HepG2 (cell line): ENCODE data around the gene GTF2A1. TPM values are rescaled to one million over a fixed set of nuclear protein-coding genes. Genes with fewer than 3 reads are reported as not detected.

Source experiments
- CBFB ChIP-seq: sonication (generic); formaldehyde crosslinking; IDR thresholded peaks from 2 replicates; pipeline ENCODE4 v1.4.0; 2020; ENCODE audit warnings: missing genetic modification reagents
- EEA1 ChIP-seq: sonication (generic); formaldehyde crosslinking; IDR thresholded peaks from 2 replicates; pipeline ENCODE4 v1.5.1; 2020; ENCODE audit warnings: mild to moderate bottlenecking, missing genetic modification reagents, borderline replicate concordance
- ELF1 ChIP-seq: sonication (generic); formaldehyde crosslinking; IDR thresholded peaks from 2 replicates; pipeline ENCODE4 v1.4.0; 2020; ENCODE audit warnings: missing genetic modification reagents
- FOXO1 ChIP-seq: sonication (generic); formaldehyde crosslinking; IDR thresholded peaks from 2 replicates; pipeline ENCODE4 v1.4.0; 2020; ENCODE audit warnings: missing genetic modification reagents
- HNRNPK ChIP-seq: fragments of 200-400 bp; formaldehyde crosslinking; IDR thresholded peaks from 2 replicates; pipeline ENCODE4 v1.6.1; 2018; ENCODE audit warnings: low read length, low read depth, moderate library complexity, mild to moderate bottlenecking; ENCODE audit not compliant: poor library complexity, severe bottlenecking
- MIER3 ChIP-seq: IDR thresholded peaks from 2 replicates; pipeline ENCODE4 v1.6.1; 2016; ENCODE audit warnings: missing compliant biosample characterization, borderline replicate concordance
- NFE2 ChIP-seq: sonication (generic); formaldehyde crosslinking; IDR thresholded peaks from 2 replicates; pipeline ENCODE4 v1.4.0; 2020; ENCODE audit warnings: missing genetic modification reagents
- PHF21A ChIP-seq: sonication (generic); formaldehyde crosslinking; IDR thresholded peaks from 2 replicates; pipeline ENCODE4 v1.5.0; 2020; ENCODE audit warnings: mild to moderate bottlenecking, missing genetic modification reagents
- POLR2G ChIP-seq: fragments of 200-400 bp; formaldehyde crosslinking; IDR thresholded peaks from 2 replicates; pipeline ENCODE4 v1.6.1; 2018; ENCODE audit warnings: mild to moderate bottlenecking, low read depth, low read length, moderate library complexity
- RBM39 ChIP-seq: fragments of 200-400 bp; formaldehyde crosslinking; IDR thresholded peaks from one replicate; pipeline ENCODE4 v1.6.1; 2018; ENCODE audit warnings: antibody characterized with exemption, mild to moderate bottlenecking, low read depth, low read length; ENCODE audit not compliant: poor library complexity, severe bottlenecking
- RFX1 ChIP-seq: fragments of 450-650 bp; IDR thresholded peaks from 2 replicates; pipeline ENCODE4 v1.6.1; 2017
- SMAD1 ChIP-seq: sonication (generic); formaldehyde crosslinking; IDR thresholded peaks from 2 replicates; pipeline ENCODE4 v1.4.0; 2020; ENCODE audit warnings: missing genetic modification reagents, low read depth, mild to moderate bottlenecking, borderline replicate concordance
- TEAD3 ChIP-seq: optimal IDR thresholded peaks from 2 replicates; pipeline ENCODE3; 2016; ENCODE audit warnings: borderline replicate concordance
- ZKSCAN8 ChIP-seq: IDR thresholded peaks from 2 replicates; pipeline ENCODE4 v1.6.1; 2016; ENCODE audit warnings: borderline replicate concordance, missing genetic modification reagents, missing compliant biosample characterization
- ZNF24 ChIP-seq: fragments of 450-650 bp; IDR thresholded peaks from 2 replicates; pipeline ENCODE4 v1.6.1; 2017; ENCODE audit warnings: antibody characterized with exemption, mild to moderate bottlenecking
- ZNF572 ChIP-seq: sonication (generic); formaldehyde crosslinking; IDR thresholded peaks from 2 replicates; pipeline ENCODE4 v1.5.1; 2020; ENCODE audit warnings: mild to moderate bottlenecking, missing genetic modification reagents
- ZNF605 ChIP-seq: sonication (generic); formaldehyde crosslinking; IDR thresholded peaks from 2 replicates; pipeline ENCODE4 v1.8.0; 2022; ENCODE audit warnings: mild to moderate bottlenecking, missing genetic modification reagents
- ZNF703 ChIP-seq: sonication (generic); formaldehyde crosslinking; IDR thresholded peaks from 2 replicates; pipeline ENCODE4 v1.5.1; 2020; ENCODE audit warnings: missing genetic modification reagents, mild to moderate bottlenecking, moderate library complexity, borderline replicate concordance
- polyA plus RNA-seq, 8 experiments: library from polyadenylated mRNA; depleted of rRNA in 3 of 8; stranded (reverse) in 7 of 8; unstranded in 1 of 8; fragments of >200 nt; fragmentation: Illumina TruSeq in 4 of 8; extraction: Trizol in 4 of 8; gene quantifications; 2 replicates each; pipeline versions ENCODE4 v1.2.1 to v1.2.3, GENCODE V29; 2011 to 2016; ENCODE audit warnings: low read depth in 4 of 8, missing spikeins in 1 of 8, mixed read lengths in 1 of 8; ENCODE audit not compliant: insufficient read depth in 1 of 8
- total RNA-seq, 5 experiments: library from RNA; depleted of rRNA; stranded (reverse); fragments of >200 nt; fragmentation: Illumina TruSeq; extraction: Trizol; gene quantifications; 2 replicates each; pipeline ENCODE4 v1.2.3, GENCODE V29; 2016; ENCODE audit warnings: low read depth in 1 of 5
- TF ChIP-seq, protein P1 (sequence below): sonication (generic); formaldehyde crosslinking; IDR thresholded peaks from 2 replicates; pipeline ENCODE4 v1.9.0; 2021; ENCODE audit warnings: missing genetic modification reagents, mild to moderate bottlenecking, borderline replicate concordance
- TF ChIP-seq, protein P2 (sequence below): sonication (generic); formaldehyde crosslinking; IDR thresholded peaks from 2 replicates; pipeline ENCODE4 v1.4.0; 2020; ENCODE audit warnings: missing genetic modification reagents, borderline replicate concordance
- TF ChIP-seq, protein P3 (sequence below): IDR thresholded peaks from 2 replicates; pipeline ENCODE4 v1.6.1; 2016; ENCODE audit warnings: missing biosample characterization, missing genetic modification reagents, low read depth
- TF ChIP-seq, protein P4 (sequence below): sonication (generic); formaldehyde crosslinking; conservative IDR thresholded peaks from 2 replicates; pipeline ENCODE4 v1.4.0; 2020; ENCODE audit warnings: mild to moderate bottlenecking, missing genetic modification reagents, moderate library complexity

The GTF2A1 gene
- total and polyA plus RNA-seq, 2 of the 13 experiments (the other 11 are each of a cell fraction or from before 2014, with no cell fraction given) = 14.9 to 17.5 TPM

DNA sequence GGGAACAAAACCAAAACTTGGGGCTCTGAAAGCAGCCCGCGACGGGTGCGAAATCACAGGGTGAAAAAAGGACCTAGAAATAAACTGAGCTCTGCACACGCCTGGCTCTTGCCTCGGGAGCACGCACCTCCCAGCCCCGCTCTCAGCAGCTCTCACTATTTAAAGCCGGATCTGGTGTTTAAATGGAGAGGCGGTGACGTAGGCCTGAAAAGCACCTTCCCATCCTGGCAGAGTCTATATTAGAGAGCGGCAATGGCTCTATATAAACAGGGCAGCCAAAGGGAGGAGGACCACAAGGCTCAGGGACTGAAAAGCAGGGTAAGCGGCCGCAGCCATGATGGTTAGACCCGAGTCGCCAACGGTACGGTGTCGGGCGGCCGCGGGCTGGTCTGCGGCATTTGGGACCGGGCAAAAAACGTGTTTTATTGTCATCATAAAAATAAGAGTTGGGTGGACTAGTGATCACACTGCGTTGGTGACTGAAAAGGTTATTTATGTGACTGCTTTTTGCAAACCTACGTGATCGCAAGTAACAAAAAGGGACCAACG lies 1.5 kb downstream of the GTF2A1 start (continued):
- TF ChIP-seq EEA1 (CRISPR knock-in tag) (no peak), SMAD1 (CRISPR knock-in tag) (no peak), NFE2 (no peak), TEAD3 (CRISPR knock-in tag) (peak; percentile 53), PHF21A (CRISPR knock-in tag) (peak; percentile 80), ELF1 (peak; percentile 35; the same call in 1 of the 2 replicates), ZNF605 (CRISPR knock-in tag) (peak; percentile 88), HNRNPK (no peak), ZNF24 (no peak), ZNF572 (CRISPR knock-in tag) (0 out of 2 replicates have a peak, but pooled peaks have one; percentile 28), RFX1 (no peak), ZNF703 (CRISPR knock-in tag) (peak; percentile 63; the same call in 1 of the 2 replicates), MIER3 (CRISPR knock-in tag) (peak; percentile 77; the same call in 1 of the 2 replicates), CBFB (CRISPR knock-in tag) (no peak; the same call in 1 of the 2 replicates), RBM39 (peak; percentile 53), FOXO1 (CRISPR knock-in tag) (peak; percentile 31), POLR2G (peak; percentile 99), ZKSCAN8 (CRISPR knock-in tag) (peak; percentile 17; the same call in 1 of the 2 replicates)
- TF ChIP-seq, protein P1, sequence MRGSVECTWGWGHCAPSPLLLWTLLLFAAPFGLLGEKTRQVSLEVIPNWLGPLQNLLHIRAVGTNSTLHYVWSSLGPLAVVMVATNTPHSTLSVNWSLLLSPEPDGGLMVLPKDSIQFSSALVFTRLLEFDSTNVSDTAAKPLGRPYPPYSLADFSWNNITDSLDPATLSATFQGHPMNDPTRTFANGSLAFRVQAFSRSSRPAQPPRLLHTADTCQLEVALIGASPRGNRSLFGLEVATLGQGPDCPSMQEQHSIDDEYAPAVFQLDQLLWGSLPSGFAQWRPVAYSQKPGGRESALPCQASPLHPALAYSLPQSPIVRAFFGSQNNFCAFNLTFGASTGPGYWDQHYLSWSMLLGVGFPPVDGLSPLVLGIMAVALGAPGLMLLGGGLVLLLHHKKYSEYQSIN (CRISPR knock-in tag) = no peak
- TF ChIP-seq, protein P2, sequence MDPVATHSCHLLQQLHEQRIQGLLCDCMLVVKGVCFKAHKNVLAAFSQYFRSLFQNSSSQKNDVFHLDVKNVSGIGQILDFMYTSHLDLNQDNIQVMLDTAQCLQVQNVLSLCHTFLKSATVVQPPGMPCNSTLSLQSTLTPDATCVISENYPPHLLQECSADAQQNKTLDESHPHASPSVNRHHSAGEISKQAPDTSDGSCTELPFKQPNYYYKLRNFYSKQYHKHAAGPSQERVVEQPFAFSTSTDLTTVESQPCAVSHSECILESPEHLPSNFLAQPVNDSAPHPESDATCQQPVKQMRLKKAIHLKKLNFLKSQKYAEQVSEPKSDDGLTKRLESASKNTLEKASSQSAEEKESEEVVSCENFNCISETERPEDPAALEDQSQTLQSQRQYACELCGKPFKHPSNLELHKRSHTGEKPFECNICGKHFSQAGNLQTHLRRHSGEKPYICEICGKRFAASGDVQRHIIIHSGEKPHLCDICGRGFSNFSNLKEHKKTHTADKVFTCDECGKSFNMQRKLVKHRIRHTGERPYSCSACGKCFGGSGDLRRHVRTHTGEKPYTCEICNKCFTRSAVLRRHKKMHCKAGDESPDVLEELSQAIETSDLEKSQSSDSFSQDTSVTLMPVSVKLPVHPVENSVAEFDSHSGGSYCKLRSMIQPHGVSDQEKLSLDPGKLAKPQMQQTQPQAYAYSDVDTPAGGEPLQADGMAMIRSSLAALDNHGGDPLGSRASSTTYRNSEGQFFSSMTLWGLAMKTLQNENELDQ = no peak
- TF ChIP-seq, protein P3, sequence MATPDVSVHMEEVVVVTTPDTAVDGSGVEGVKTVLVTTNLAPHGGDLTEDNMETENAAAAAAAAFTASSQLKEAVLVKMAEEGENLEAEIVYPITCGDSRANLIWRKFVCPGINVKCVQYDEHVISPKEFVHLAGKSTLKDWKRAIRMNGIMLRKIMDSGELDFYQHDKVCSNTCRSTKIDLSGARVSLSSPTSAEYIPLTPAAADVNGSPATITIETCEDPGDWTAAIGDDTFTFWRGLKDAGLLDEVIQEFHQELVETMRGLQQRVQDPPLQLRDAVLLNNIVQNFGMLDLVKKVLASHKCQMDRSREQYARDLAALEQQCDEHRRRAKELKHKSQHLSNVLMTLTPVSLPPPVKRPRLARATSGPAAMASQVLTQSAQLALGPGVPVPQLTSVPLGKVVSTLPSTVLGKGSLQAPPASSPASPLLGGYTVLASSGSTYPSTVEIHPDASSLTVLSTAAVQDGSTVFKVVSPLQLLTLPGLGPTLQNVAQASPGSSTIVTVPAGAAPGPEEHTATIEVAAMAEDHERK (CRISPR knock-in tag) = peak; percentile 44; the same call in 1 of the 2 replicates
- TF ChIP-seq, protein P4, sequence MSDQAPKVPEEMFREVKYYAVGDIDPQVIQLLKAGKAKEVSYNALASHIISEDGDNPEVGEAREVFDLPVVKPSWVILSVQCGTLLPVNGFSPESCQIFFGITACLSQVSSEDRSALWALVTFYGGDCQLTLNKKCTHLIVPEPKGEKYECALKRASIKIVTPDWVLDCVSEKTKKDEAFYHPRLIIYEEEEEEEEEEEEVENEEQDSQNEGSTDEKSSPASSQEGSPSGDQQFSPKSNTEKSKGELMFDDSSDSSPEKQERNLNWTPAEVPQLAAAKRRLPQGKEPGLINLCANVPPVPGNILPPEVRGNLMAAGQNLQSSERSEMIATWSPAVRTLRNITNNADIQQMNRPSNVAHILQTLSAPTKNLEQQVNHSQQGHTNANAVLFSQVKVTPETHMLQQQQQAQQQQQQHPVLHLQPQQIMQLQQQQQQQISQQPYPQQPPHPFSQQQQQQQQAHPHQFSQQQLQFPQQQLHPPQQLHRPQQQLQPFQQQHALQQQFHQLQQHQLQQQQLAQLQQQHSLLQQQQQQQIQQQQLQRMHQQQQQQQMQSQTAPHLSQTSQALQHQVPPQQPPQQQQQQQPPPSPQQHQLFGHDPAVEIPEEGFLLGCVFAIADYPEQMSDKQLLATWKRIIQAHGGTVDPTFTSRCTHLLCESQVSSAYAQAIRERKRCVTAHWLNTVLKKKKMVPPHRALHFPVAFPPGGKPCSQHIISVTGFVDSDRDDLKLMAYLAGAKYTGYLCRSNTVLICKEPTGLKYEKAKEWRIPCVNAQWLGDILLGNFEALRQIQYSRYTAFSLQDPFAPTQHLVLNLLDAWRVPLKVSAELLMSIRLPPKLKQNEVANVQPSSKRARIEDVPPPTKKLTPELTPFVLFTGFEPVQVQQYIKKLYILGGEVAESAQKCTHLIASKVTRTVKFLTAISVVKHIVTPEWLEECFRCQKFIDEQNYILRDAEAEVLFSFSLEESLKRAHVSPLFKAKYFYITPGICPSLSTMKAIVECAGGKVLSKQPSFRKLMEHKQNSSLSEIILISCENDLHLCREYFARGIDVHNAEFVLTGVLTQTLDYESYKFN (CRISPR knock-in tag) = peak; percentile 66
